NCI-H2196 (cell line): ENCODE data around the gene MFSD6.
"Not testable (repeated sequence)": the region's sequence is repeated elsewhere in the genome, so short reads cannot be mapped to it uniquely, and the experiment has no call there.

ENCODE experiments used
- DNase-seq: peaks from one replicate; lab custom pipeline; 2025; ENCODE audit not compliant: unreplicated experiment; lab: John Stamatoyannopoulos, UW

The MFSD6 gene

DNA sequence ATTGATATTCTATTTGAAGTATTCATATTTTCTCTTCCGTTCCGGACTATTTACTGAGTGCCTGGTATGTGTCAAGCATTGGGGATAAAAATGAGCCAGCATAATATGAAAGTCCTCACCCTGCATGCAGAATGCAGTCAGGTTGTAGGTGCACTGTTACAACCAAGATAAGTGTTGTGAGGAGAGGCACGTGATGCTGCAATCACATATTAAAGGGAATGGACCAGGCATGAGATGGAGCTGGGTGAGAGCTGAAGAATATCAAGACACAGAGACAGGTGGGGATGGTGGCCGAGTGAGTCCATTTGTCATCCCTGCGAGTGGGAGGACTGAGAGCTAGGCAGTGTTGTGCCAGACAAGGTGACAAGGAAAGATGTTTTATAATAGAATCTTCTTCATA, 52.3 kb downstream of the MFSD6 start:
- no peak for DNase-seq

DNA sequence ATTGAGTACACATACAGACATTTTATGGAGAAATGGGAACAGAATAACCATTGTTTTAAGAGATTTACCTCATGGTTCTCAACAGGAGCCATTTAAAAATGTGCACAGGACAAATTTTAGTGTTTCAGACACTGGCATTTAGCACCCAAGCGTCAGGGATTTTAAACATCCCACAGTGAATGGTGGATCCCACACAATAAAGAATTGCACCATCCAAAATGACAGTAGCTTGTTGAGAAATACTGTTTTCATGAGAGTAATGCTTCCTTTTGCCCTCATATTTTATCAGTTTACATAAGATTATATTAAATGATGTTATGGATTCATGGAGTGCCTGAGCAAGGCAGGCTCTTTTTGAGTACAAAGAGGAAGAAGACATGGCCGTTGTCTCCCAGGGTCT, 54.0 kb downstream of the MFSD6 start:
- DNase-seq = no peak

DNA sequence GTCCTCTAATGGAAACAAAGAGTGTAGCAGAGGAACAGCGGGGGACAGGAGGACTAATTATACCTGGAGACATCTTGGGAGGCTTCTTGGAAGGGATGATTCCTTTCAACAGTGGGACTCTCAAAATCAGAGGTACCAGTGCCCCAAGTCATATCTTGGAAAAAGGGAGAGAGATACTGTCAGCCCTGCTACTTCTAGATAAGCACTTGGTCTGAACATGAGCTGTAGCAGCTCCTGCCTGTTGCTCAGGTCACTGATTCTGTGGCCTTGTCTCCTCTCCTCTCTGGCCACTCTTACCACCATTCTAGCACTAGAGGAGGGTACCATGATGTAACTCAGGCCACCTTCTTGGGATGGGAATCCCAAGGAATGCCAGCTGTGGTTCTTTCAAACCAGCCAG, 54.5 kb downstream of the MFSD6 start:
- no peak for DNase-seq

DNA sequence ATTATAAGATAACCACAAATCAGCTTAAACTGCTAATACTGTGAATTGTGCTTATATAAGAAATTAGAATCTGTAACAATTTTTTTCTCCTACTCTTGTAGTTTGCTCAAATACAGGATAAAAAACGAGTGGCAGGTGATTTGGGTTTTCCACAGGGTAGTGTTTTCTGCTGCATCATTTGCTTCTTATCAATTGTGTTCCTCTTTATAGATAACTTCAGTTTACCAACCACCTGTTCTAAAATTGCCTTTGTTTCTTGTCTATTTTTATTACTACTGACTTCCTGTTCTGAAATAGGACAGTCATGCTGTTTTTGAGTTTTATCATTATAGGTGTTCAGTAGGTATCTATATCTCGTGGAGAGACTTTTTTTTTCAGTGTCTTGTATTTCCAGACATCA, 56.9 kb downstream of the MFSD6 start:
- no peak for DNase-seq

DNA sequence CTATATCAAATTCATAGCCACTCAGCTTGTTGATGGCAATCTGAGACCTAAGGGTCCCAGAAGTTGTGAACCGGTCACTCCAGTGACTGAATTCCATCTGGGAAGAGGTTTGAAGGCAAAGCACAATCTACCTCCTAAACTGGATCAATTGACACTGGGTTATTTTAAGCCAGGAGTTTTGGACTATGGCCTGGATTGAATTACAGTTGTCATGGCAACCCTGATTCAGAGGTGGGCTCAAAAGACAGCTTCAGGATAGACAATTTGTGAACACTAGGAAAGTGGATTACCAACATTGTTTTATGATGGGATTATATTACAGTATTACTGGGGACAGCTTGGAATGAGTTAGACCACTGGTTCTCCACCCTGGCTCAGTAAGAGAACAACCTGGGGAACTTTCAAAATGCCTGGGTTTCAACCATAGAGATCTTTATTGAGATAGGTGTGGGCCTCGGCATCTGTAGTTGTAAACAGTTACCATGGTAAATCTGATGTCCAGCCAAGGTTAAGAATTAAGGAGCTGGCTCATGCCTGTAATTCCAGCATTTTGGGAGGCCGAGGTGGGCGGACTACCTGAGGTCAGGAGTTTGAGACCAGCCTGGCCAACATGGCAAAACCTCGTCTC, 58.8 kb downstream of the MFSD6 start:
- peak; percentile 75 for DNase-seq

DNA sequence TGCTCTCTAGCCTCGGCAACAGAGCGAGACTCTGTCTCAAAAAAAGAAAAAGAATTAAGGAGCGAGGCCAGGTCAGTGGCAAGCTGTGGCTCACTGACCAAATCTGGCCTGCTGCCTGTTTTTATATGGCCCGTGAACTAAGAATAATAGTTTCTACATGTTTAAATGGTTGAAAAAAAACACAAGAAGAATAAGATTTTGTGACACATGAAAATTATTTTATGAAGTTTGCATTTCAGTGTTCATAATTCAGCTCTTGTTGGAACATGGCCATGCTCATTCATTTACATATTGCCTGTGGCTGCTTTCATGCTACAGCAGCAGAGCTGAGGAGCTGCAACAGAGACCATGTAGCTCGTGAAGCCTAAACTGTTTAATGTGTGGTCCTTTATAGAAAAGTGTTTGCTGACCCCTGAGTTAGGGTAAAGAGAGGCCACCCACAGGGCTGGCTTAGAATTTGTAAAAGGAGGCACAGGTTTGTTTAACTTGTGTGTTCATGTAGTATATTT, 59.5 kb downstream of the MFSD6 start:
- DNase-seq = peak; percentile 48

DNA sequence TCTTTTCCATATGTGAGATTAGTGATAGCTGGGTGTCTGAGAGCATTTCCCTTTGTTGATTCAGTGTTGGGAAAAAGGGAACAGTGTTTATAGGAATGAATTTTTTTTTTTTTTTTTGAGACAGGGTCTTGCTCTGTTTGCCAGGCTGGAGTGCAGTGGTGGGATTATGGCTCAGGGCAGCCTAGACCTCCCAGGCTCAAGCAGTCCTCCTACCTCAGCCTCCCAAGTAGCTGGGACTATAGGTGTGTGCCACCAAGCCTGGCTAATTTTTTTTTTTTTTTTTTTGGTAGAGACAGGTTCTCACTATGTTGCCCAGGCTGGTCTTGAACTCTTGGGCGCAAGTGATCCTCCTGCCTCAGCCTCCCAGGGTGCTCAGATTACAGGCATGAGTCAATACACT, 60.2 kb downstream of the MFSD6 start:
- not testable (repeated sequence) for DNase-seq

DNA sequence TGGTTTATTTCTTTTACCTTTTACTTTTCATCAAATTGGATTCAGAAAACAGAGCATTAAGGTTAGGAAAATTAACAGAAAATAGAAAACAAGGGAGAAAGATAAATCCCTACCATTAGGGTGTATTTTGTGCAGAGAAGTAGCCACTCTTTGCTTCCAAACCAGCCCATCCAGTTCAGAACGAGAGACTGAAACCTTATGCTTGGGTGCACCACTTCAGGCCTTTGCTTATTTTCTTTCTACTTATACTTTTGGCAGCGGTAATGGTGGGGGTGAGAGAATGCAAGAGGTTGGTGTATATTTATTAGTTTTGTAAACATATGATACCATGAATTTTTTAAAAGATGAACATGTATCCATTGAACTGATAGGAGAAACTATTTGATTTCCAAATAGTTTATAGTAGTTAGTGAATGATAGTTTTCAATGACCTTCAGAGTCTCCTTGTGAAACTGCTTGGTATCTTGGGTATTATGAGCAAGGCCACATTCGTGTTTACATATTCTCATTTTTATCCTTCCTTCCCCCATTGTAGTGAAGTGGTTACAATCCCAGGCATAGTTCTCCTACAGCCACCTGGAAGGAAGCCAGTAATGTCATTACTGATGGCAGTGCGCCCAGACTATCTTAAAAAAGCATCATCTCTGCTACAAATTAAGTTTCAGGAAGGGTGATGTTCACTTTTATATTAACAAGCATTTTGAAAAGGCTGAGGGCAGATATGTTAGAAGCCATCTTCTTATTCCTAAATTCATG, 60.8 kb downstream of the MFSD6 start:
- peak; percentile 90 for DNase-seq

DNA sequence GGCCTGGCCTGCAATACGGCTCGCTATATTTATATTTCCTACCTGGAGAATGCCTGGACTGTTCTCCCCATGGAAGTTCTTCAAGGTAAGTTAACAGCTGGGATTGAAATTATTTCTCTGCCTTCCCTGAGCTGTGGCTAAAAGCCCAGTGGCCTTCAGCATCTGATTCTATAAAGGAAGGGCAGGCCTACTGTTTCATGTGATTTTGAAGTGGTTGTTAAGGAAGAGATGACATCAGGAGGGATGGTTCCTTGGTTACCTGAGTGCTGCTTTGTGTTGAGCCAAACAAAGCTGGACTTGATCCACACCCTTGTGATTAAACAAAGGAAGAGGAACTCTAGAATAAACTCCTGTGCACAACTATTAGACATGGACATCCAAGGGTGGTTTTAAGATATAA, 61.6 kb downstream of the MFSD6 start:
- DNase-seq = peak; percentile 91

DNA sequence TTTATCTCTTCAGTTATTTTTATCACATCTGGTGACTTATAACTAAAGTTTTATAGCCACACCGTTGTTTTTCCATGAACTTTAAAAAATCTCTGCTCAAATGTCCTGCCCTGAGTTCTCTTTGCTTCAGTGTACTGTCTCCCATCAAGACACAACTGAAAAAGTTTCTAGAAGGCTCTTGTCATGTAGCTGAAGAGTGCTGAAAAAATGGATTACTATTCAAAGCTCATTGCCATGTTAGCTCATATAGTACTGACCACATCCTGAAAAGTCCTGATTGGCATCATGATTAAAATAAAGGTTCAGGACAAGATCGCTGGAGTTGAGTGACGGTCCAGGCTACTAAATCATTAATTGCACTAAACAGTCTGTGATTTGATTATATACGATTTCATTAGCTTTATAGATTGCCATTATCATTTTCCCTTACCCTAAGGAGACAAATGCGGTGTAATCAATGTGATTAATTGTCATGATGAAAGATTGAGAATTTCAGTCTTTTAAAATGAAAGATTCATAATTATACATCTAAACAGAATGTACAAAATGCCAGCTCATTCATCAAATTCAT, 62.2 kb downstream of the MFSD6 start:
- DNase-seq = no peak

DNA sequence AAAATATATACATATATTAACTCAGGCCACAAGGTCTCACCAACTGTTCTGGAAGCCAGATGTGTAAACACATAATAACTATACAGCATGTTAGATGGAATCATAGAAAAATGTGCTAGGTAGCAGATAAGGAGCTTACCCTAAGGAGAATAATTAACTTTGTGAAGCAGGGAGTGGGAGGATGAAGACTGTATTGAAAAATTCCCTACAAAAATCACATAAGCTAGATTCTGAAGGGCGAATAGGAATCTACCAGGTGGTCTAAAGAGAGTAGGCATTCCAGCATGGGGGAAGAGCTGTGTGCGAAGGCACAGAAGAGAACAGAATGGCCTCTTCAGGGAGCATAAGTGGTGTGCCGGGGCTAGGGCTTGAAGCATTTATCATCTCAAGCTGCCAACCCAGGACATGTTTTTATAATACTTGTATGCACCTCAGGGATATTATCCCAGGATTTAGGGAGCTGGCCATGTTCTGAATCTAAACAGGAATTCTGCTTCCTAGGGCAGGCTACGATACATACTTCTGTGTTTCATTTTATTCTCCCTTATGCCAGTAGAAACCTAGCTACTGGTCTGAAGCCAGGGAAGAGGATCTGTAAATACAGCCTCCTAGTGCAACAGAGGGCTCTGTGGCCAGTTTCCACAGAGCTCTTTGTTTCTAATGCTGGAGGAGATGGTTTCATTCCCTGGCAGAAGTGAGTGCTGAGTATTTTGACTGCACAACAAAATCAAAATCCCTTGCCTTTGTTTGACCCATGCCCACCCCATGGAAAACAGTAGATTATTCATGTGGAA, 69.7 kb downstream of the MFSD6 start:
- peak; percentile 36 for DNase-seq

DNA sequence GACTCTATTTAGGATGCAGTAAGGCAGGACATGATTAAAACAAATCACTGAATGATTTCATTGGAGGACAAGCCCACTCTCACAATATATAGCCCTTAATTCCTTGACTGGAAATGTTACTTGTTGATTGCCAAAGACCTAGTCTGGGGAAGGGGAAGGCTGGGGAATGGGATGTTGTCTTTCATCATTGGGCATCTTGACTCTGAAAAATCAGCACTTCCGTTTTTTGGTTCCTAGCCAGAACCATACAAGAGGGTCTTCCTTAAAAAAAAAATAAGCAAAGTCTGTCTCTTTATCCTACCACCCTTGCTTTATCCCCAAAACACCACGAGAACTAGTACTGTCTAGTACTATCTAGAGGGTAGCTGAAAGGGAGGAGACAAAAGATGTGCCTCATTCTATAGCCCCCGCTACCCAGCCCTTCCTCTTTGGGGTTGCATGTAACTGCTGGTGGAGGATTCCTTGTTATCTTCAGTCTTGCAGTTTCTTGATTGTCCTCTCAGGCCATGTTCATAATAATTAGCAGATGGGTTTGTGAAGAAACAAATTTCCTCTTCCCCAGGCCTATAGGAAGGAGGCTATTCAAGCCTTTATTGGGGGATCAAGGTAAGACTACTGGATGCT, 70.5 kb downstream of the MFSD6 start:
- no peak for DNase-seq

DNA sequence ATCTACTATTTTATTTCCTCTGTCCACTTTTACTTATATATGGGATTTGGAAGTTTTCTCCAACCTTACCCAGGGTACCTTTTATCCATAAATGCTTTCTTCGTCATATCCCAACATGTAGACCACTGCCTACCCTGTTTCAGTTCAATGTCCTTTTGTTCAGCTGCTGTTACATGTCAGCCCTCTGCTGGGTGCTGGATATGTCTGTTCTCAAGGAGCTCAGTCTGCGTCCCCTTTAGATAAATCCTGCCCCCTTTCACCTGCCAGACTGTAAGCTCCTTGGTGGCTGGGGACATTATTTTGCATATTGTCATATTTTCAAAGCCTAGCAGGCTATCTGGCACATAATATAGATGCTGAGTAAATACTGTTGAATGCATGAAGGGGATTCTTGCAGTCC, 73.2 kb downstream of the MFSD6 start:
- DNase-seq = no peak

DNA sequence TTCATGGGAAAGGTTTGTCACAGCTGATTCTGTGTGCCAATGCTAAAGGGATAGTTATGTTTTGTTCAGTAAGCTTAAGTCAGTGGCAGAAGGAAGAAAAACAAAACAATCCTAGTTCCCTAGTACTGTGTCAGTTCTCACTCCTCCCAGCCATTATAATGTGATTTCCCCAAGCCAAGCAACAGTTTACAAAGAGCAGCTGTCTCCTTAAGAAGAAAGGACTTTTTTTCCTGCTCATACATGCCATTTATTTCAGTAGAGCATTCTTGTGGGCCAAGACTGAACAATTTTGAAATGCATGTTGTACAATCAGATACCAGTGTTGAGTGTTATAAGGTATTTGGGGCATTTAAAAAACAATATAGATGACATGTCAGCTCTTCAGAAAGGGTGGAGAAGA, 74.3 kb downstream of the MFSD6 start:
- DNase-seq = no peak

DNA sequence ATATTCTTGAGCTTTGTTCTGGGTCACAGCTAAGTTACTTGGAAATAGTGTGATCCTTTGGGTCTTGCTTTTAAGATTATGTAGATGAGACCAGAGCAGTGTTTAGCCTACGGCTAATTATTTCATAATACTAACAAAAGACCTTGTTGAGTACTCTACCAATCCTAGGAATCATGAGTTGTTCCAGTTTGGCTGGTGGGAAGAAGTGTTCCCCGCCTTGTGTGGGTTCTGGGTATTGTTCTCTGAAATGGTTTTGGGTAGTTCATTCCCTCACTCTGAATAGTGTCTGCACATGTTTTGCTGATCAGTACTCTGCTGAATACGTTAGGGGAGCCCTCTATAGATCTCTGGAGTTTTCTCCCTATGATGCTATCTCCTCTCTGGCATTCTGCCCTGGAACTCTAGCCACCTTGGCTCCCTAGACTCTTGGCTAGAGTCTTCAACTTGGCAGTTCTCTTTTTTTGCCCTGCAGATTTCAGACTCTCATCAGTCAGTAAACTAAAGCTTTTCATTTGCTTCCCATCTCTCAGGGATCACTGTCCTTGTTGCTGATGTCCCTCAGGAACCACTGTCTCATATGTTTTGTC, 78.0 kb downstream of the MFSD6 start:
- peak; percentile 21 for DNase-seq

DNA sequence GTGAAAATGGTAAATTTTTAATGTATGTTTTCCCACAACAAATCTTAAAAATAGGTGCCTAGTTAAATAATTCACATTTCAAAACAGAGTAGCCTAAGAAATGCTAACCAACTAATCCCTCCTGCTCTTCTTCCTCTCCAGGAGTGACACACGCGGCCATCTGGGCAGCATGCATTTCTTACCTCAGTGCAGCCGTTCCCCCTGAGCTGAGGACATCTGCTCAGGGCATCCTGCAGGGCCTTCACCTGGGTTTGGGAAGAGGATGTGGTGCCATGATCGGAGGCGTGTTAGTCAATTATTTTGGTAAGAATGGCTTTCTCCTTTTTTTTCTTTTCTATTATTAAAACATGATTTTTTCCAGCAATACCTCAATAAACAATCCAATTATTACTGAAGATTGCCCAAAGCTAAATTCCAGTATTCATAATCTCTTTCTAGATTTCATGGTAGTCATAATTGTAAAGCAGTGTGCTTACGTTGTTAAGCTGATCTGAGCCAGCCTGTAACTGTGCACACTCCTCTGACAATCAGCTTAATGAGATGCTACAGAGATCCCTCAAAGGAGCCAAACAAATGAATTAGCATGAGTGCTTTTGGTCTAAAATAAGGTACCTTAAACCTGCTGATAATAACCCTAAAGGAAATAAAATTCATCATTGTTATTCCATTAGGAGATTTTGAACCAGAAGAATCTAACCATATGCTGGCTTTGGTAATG, 80.5 kb downstream of the MFSD6 start:
- no peak for DNase-seq

DNA sequence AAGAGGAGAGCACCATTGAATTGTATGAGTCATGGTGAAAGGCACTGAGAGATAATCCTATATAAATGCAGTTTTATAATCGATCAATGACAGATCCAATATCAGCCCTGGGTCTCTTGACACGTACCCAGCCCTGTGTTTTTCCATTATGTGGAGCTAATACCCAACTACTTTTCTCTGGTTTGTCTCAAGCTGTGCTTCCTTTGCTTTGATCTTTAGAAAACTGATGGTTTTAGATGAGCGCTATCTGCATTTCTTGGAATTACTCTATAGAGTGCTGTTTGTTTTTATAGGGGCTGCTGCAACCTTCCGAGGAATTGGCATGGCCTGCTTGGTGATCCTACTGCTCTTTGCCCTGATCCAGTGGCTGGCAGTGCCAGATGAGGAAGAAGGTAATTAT, 81.3 kb downstream of the MFSD6 start:
- no peak for DNase-seq

DNA sequence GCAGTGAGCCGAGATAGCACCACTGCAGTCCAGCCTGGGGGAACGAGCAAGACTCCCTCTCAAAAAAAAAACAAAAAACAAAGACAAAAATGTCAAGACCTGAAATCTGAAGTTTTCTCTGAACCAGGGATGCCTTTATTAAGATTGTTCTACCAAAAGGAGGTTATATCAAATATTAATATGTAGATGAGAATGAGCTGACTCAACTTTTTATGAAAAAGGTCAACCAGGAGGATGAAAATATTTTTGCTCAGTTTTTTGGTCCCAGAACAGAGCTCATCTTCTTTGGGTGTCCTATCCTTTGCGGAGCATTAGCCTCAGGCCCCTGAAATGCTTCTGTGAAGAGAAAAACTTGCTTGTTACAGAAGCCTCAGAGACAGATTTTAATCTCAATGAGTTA, 82.3 kb downstream of the MFSD6 start:
- no peak for DNase-seq

DNA sequence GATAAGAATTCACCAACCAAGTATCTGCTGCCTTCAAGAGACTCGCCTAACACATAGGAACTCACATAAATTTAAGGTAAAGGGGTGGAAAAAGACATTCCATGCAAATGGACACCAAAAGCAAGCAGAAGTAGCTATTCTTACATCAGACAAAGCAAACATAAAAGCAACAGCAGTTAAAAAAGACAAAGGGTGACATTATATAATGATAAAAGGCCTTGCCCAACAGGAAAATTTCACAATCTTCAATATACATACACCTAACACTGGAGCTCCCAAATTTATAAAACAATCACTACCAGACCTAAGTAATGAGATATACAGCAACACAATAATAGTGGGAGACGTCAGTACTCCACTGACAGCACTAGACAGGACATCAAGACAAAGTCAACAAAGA, 84.9 kb downstream of the MFSD6 start:
- no peak for DNase-seq

DNA sequence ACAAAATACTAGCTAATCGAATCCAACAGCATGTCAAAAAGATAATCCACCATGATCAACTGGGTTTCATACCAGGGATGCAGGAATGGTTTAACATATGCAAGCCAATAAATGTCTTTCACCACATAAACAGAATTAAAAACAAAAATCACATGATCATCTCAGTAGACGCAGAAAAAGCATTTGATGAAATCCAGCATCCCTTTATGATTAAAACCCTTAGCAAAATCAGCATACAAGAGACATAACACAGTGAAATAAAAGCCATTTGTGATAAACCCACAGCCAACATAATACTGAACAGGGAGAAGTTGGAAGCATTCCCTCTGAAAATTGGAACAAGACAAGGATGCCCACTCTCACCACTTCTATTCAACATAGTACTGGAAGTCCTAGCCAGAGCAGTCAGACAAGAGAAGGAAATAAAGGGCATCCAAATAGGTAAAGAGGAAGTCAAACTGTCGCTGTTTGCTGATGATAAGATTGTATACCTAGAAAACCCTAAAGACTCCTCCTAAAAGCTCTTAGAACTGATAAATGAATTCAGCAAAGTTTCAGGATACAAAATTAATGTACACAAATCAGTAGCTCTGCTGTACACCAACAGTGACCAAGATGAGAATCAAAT, 86.6 kb downstream of the MFSD6 start:
- DNase-seq = not testable (repeated sequence)
